ENCODE data around the gene OSBP2. TPM values are rescaled to one million over a fixed set of nuclear protein-coding genes. Genes with fewer than 3 reads are reported as not detected.
A peak's percentile ranks its signal among the peaks of the same experiment; 100 is the strongest.

Gene OSBP2
- total and polyA plus RNA-seq, 10 donors, result 0.38 to 41.4 (median 6.5) TPM

GRCh38 chr22:30885591-30885990 lies 190.9 kb downstream of the OSBP2 start:
- whole genome bisulfite sequencing, 5 donors, result 83 to 94% (median 89%) methylated on average over 9 of the region's 9 CpGs
- peak; percentile 39 for DNase-seq
- intact Hi-C loops (cut with DNase I; ENCODE audit: low total_unique reads), result no loop called here

GRCh38 chr22:30887453-30887852 lies 192.8 kb downstream of the OSBP2 start:
- TF ChIP-seq POLR2AphosphoS5 (IDR thresholded peaks at IDR 0.05) (peak in 1 of 3 donors; percentile 7), CTCF (IDR thresholded peaks at IDR 0.05 in 8 of 11, conservative IDR thresholded peaks at IDR 0.05 in 3 of 11) (no peak)
- no peak overlapping the region for H3K27ac ChIP-seq
- peak; percentile 69 for DNase-seq
- peaks cover 0 to 50% (median 10%) of the 10 kb centered on the region in 6 donors for H3K36me3 ChIP-seq
- WGBS, 5 donors, result 88 to 97% (median 96%) methylated on average over 11 of the region's 11 CpGs
- no peaks in the 10 kb centered on the region for H3K27me3 ChIP-seq (replicated peaks in 1 of 7)
- H3K9me3 ChIP-seq, result no peaks in the 10 kb centered on the region
- intact Hi-C loops (cut with DNase I; ENCODE audit: low total_unique reads), result no loop called here
- no peak overlapping the region for H3K4me3 ChIP-seq
- no peaks in the 10 kb centered on the region for H3K4me1 ChIP-seq

More at GRCh38 chr22:30885591-30885990, 190.9 kb downstream of the OSBP2 start:
- Histone ChIP-seq H3K9me3 (no peaks in the 10 kb centered on the region), H3K4me3 (no peak overlapping the region), H3K4me1 (peaks cover 0 to 8% (median 0%) of the 10 kb centered on the region in 6 donors), H3K27ac (no peak overlapping the region), H3K27me3 (replicated peaks in 1 of 7) (no peaks in the 10 kb centered on the region), H3K36me3 (peaks cover 0 to 36% (median 9%) of the 10 kb centered on the region in 6 donors)
- TF ChIP-seq POLR2AphosphoS5 (IDR thresholded peaks at IDR 0.05) (no peak), POLR2A (IDR thresholded peaks at IDR 0.05) (no peak), CTCF (IDR thresholded peaks at IDR 0.05 in 8 of 11, conservative IDR thresholded peaks at IDR 0.05 in 3 of 11) (no peak)

- Histone ChIP-seq H3K4me1 (no peaks in the 10 kb centered on the region), H3K36me3 (peaks cover 0 to 54% (median 12%) of the 10 kb centered on the region in 6 donors), H3K27me3 (replicated peaks in 1 of 7) (no peaks in the 10 kb centered on the region), H3K27ac (no peak overlapping the region), H3K4me3 (no peak overlapping the region), H3K9me3 (no peaks in the 10 kb centered on the region)
- TF ChIP-seq CTCF (IDR thresholded peaks at IDR 0.05 in 8 of 11, conservative IDR thresholded peaks at IDR 0.05 in 3 of 11) (no peak), POLR2AphosphoS5 (IDR thresholded peaks at IDR 0.05) (no peak), POLR2A (IDR thresholded peaks at IDR 0.05) (no peak)
- 81 to 98% (median 89%) methylated on average over 5 of the region's 5 CpGs for WGBS, 5 donors
- no peak for DNase-seq
- intact Hi-C loops (cut with DNase I; ENCODE audit: low total_unique reads), result no loop called here
These were observed 193.2 kb downstream of the OSBP2 start for GRCh38 chr22:30887861-30888260.

- Histone ChIP-seq H3K27ac (no peak overlapping the region), H3K4me3 (no peak overlapping the region), H3K9me3 (no peaks in the 10 kb centered on the region), H3K4me1 (no peaks in the 10 kb centered on the region), H3K36me3 (peaks cover 0 to 68% (median 19%) of the 10 kb centered on the region in 6 donors), H3K27me3 (replicated peaks in 1 of 7) (no peaks in the 10 kb centered on the region)
- intact Hi-C loops (cut with DNase I; ENCODE audit: low total_unique reads), result no loop called here
- peak; percentile 68 for DNase-seq
- WGBS, 5 donors, result 87 to 95% (median 92%) methylated on average over 3 to 17 of the region's 17 CpGs
- TF ChIP-seq CTCF (IDR thresholded peaks at IDR 0.05 in 8 of 11, conservative IDR thresholded peaks at IDR 0.05 in 3 of 11) (no peak), POLR2A (IDR thresholded peaks at IDR 0.05) (no peak), POLR2AphosphoS5 (IDR thresholded peaks at IDR 0.05) (no peak)
These were observed 194.8 kb downstream of the OSBP2 start for GRCh38 chr22:30889268-30889995.
